Heart right ventricle (tissue), 16 donors: ENCODE data around the gene KDM2B. TPM values are rescaled to one million over a fixed set of nuclear protein-coding genes. Genes with fewer than 3 reads are reported as not detected.

Experiments used
- ATAC-seq, 8 donors: fragments of 200-7000 bp; cut with Tn5 transposase; one replicate each; pipeline ENCODE4 v1.9.1; 2020; ENCODE audit warnings: mild to moderate bottlenecking in 8 of 8, moderate library complexity in 8 of 8, moderate number of reproducible peaks in 1 of 8
- DNase-seq, 2 donors: peaks; one replicate each; pipeline ENCODE4 v3.0.0-alpha.2; 2020
- H3K27ac ChIP-seq, 10 donors: fragments of 200-600 bp; sonication (generic) in 2 of 10; one replicate each; pipeline versions ENCODE4 v1.5.0 to v1.8.0; 2020 to 2022; ENCODE audit warnings: mild to moderate bottlenecking in 3 of 10
- H3K27me3 ChIP-seq, 7 donors: fragments of 200-600 bp; one replicate each; pipeline ENCODE4 v1.8.0; 2021 to 2022; ENCODE audit warnings: mild to moderate bottlenecking in 2 of 7
- H3K36me3 ChIP-seq, 9 donors: fragments of 200-600 bp; sonication (generic) in 1 of 9; one replicate each; pipeline versions ENCODE4 v1.5.0 to v1.8.0; 2020 to 2022; ENCODE audit warnings: mild to moderate bottlenecking in 2 of 9
- H3K4me1 ChIP-seq, 9 donors: fragments of 200-600 bp; sonication (generic) in 1 of 9; one replicate each; pipeline versions ENCODE4 v1.5.0 to v1.8.0; 2020 to 2022; ENCODE audit warnings: mild to moderate bottlenecking in 4 of 9
- H3K4me3 ChIP-seq, 10 donors: fragments of 200-600 bp; sonication (generic) in 2 of 10; one replicate each; pipeline versions ENCODE4 v1.5.0 to v1.8.0; 2020 to 2022; ENCODE audit warnings: mild to moderate bottlenecking in 7 of 10, moderate library complexity in 2 of 10
- H3K9me3 ChIP-seq, 11 donors: fragments of 200-600 bp in 10 of 11; sonication (generic) in 2 of 11; one replicate each; pipeline versions ENCODE4 v1.5.0 to v1.8.0; 2013 to 2022; ENCODE audit warnings: mild to moderate bottlenecking in 2 of 11, control low read depth in 1 of 11, moderate library complexity in 1 of 11
- WGBS, 2 donors: extraction: QIAGEN DNeasy Blood & Tissue Kit; methylation state at CpG; one replicate each; pipeline ENCODE4 v1.1.7; 2013; ENCODE audit warnings: inconsistent platforms in 1 of 2; 5-methylcytosine and 5-hydroxymethylcytosine counted together
- intact Hi-C, 10 donors: fragments of 100-400 bp; cut with DNase I; formaldehyde crosslinking; loops; one replicate each; pipeline versions ENCODE4 v1.11.1 to v1.14.2; 2022
- polyA plus RNA-seq, 2 donors: library from polyadenylated mRNA; stranded (reverse); fragments of 200-250 nt; gene quantifications; one replicate each; pipeline ENCODE4 v1.2.3, GENCODE V29; 2013
- total RNA-seq, 10 donors: library from RNA; stranded (reverse); fragmentation: NEBNext Ultra II Directional in 3 of 10; extraction: Animal tissue kit (Norgen Biotek cat#: 25700) in 3 of 10; gene quantifications; one replicate each; pipeline versions ENCODE4 v1.2.1 to v1.2.4, GENCODE V29; 2021 to 2023
- TF ChIP-seq, protein P1 (sequence below), 9 donors: fragments of 200-600 bp; sonication (generic) in 2 of 9; IDR thresholded peaks; one replicate each; pipeline versions ENCODE4 v1.5.0 to v1.8.0; 2021 to 2022; ENCODE audit warnings: antibody characterized with exemption in 9 of 9, mild to moderate bottlenecking in 5 of 9, moderate library complexity in 1 of 9
- donor health status: Arrhythmogenic right ventricular cardiomyopathy.
- donor health status: ischemic (EF 13 %, LVEDD 7.1; RV severe dilation, severe dysfunction).
- donor health status: healthy with polysubstance abuse.
- donor health status: DM: no; HTN: yes; CAD: no.
- donor health status: DM: no; HTN: no; CAD: no.
- donor health status: ischemic (EF 25% LVEDD 6.9; RV normal size, moderate dysfunction).
- donor health status: ischemic (EF 25% LVEDD 5.7; RV mildly dilated, moderate dysfunction).
- donor health status: healthy.
- donor health status: DM: yes; HTN: yes; CAD: no.
- donor health status: Ischemic cardiomyopathy.
- donor health status: ischemic (EF 35%, LVEDD 5.7; RV mildly dilated, moderate dysfunction).
- donor health status: nonischemic (EF 11% LVEDD 7.7; RV severe dilation, severe dysfunction).
- donor health status: DM: yes; HTN: yes; CAD: no.
- donor health status: PGD.
- donor health status: ischemic (EF 29% LVEDD 5.4; RV normal size, mild dysfunction).
- donor health status: nonischemic (EF 23%, LVEDD 6.1; RV moderate dilation, normal function).

KDM2B gene
- total and polyA plus RNA-seq, 12 donors, result 4.8 to 18.4 (median 13.6) TPM

- Histone ChIP-seq H3K4me3 (no peak overlapping the region), H3K27ac (no peak overlapping the region), H3K4me1 (peaks cover 0 to 28% (median 12%) of the 10 kb centered on the region in 9 donors), H3K27me3 (no peaks in the 10 kb centered on the region), H3K36me3 (peaks cover 0 to 44% (median 9%) of the 10 kb centered on the region in 9 donors), H3K9me3 (no peaks in the 10 kb centered on the region)
- no peak for ATAC-seq
- DNase-seq, result no peak
- intact Hi-C loops, result loop anchor here in 6 of 10 donors (5.0 to 10.0 kb wide), 4 partner anchors 33 to 178 kb away; partner anchors contain the start of gene ORAI1 (in 2 of the 6)
- WGBS, 2 donors, result 92 to 96% methylated on average over 13 of the region's 13 CpGs
- TF ChIP-seq, protein P1, sequence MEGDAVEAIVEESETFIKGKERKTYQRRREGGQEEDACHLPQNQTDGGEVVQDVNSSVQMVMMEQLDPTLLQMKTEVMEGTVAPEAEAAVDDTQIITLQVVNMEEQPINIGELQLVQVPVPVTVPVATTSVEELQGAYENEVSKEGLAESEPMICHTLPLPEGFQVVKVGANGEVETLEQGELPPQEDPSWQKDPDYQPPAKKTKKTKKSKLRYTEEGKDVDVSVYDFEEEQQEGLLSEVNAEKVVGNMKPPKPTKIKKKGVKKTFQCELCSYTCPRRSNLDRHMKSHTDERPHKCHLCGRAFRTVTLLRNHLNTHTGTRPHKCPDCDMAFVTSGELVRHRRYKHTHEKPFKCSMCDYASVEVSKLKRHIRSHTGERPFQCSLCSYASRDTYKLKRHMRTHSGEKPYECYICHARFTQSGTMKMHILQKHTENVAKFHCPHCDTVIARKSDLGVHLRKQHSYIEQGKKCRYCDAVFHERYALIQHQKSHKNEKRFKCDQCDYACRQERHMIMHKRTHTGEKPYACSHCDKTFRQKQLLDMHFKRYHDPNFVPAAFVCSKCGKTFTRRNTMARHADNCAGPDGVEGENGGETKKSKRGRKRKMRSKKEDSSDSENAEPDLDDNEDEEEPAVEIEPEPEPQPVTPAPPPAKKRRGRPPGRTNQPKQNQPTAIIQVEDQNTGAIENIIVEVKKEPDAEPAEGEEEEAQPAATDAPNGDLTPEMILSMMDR (IDR thresholded peaks at IDR 0.05), result no peak
Observed at GRCh38 chr12:121504505-121504904, 76.3 kb downstream of the KDM2B start.

DNA sequence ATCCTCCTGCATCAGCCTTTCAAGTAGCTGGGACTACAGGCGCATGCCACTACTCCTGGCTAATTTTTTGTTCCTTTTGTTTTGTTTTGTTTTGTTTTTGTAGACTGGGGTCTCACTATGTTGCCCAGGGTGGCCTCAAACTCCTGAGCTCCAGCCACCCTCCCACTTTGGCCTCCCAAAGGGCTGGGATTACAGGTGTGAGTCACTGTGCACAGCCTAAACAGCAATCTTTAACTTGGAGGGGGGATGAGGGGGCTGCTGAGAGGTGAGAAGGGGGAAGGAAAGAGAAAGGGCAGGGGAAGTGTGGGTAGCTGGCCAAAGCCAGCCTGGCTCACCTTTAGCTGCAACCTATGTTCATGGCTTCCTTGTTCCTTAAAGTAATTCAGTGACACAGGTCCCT is 77.4 kb downstream of the KDM2B start:
- intact Hi-C loops, result loop anchor here in 6 of 10 donors (5.0 to 10.0 kb wide), 4 partner anchors 34 to 179 kb away; partner anchors contain the start of gene ORAI1 (in 2 of the 6)
- Histone ChIP-seq H3K9me3 (no peaks in the 10 kb centered on the region), H3K27ac (no peak overlapping the region), H3K4me1 (peaks cover 0 to 28% (median 12%) of the 10 kb centered on the region in 9 donors), H3K36me3 (peaks cover 0 to 33% (median 2%) of the 10 kb centered on the region in 9 donors), H3K27me3 (no peaks in the 10 kb centered on the region), H3K4me3 (no peak overlapping the region)
- ATAC-seq, result no peak
- DNase-seq, result no peak
- WGBS, 2 donors, result 95 to 100% methylated on average over 1 of the region's 1 CpG
- TF ChIP-seq, protein P1 (IDR thresholded peaks at IDR 0.05), result no peak

- peaks cover 0 to 28% (median 12%) of the 10 kb centered on the region in 9 donors for H3K4me1 ChIP-seq
- intact Hi-C loops, result loop anchor here in 6 of 10 donors (2.0 to 10.0 kb wide), 6 partner anchors 35 to 180 kb away; partner anchors contain the start of gene ORAI1 (in 3 of the 6)
- 54 to 73% methylated on average over 9 of the region's 9 CpGs for WGBS, 2 donors
Observed at GRCh38 chr12:121501946-121502345, 78.9 kb downstream of the KDM2B start.

GRCh38 chr12:121499929-121500793 is 80.7 kb downstream of the KDM2B start:
- Histone ChIP-seq H3K9me3 (no peaks in the 10 kb centered on the region), H3K27me3 (no peaks in the 10 kb centered on the region), H3K4me1 (peaks cover 0 to 28% (median 12%) of the 10 kb centered on the region in 9 donors), H3K4me3 (peak overlapping the region in 9 of 10 donors; percentile 10 to 45 (median 36)), H3K36me3 (peaks cover 0 to 18% (median 0%) of the 10 kb centered on the region in 9 donors), H3K27ac (peak overlapping the region in 9 of 10 donors; percentile 50 to 85 (median 78))
- peak; percentile 79 to 81 for DNase-seq
- TF ChIP-seq, protein P1 (IDR thresholded peaks at IDR 0.05), result peak; percentile 96 to 99 (median 99)
- ATAC-seq, result peak; percentile 81 to 93 (median 88)
- intact Hi-C loops, result loop anchor here in 7 of 10 donors (1.0 to 10.0 kb wide), 8 partner anchors 37 to 182 kb away; partner anchors contain the start of genes ORAI1 (in 4 of the 7) and MORN3 (in 1 of the 7)
- 15 to 27% methylated on average over 21 of the region's 21 CpGs for WGBS, 2 donors

More at GRCh38 chr12:121501946-121502345, 78.9 kb downstream of the KDM2B start:
- Histone ChIP-seq H3K27me3 (no peaks in the 10 kb centered on the region), H3K9me3 (no peaks in the 10 kb centered on the region), H3K36me3 (peaks cover 0 to 19% (median 0%) of the 10 kb centered on the region in 9 donors), H3K27ac (peak overlapping the region in 8 of 10 donors; percentile 6 to 85 (median 72)), H3K4me3 (no peak overlapping the region)
- ATAC-seq, result peak in 2 of 8 donors; percentile 34 to 51
- DNase-seq, result no peak
- TF ChIP-seq, protein P1 (IDR thresholded peaks at IDR 0.05), result no peak
